ENCODE data around the gene STAT5B. TPM values are rescaled to one million over a fixed set of nuclear protein-coding genes. Genes with fewer than 3 reads are reported as not detected.
A peak's percentile ranks its signal among the peaks of the same experiment; 100 is the strongest.

Gene STAT5B
- total and polyA plus RNA-seq, 9 of the 15 experiments (the other 6 are each of a cell fraction or from before 2014, with no cell fraction given) = 20.8 to 176 (median 92.4) TPM

DNA sequence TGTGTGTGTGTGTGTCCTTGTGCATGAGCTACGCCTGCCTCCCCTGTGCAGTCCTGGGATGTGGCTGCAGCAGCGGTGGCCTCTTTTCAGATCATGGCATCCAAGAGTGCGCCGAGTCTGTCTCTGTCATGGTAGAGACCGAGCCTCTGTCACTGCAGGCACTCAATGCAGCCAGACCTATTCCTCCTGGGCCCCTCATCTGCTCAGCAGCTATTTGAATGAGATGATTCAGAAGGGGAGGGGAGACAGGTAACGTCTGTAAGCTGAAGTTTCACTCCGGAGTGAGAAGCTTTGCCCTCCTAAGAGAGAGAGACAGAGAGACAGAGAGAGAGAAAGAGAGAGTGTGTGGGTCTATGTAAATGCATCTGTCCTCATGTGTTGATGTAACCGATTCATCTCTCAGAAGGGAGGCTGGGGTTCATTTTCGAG lies 34.6 kb upstream of the STAT5B start (continued):
- TF ChIP-seq NR2C2 (CRISPR knock-in tag; IDR thresholded peaks at IDR 0.05) = no peak
- peak; percentile 4; the same call in 1 of the 2 replicates for TF ChIP-seq NR2C2 (tag; IDR thresholded peaks at IDR 0.05)
- TF ChIP-seq, protein P1, sequence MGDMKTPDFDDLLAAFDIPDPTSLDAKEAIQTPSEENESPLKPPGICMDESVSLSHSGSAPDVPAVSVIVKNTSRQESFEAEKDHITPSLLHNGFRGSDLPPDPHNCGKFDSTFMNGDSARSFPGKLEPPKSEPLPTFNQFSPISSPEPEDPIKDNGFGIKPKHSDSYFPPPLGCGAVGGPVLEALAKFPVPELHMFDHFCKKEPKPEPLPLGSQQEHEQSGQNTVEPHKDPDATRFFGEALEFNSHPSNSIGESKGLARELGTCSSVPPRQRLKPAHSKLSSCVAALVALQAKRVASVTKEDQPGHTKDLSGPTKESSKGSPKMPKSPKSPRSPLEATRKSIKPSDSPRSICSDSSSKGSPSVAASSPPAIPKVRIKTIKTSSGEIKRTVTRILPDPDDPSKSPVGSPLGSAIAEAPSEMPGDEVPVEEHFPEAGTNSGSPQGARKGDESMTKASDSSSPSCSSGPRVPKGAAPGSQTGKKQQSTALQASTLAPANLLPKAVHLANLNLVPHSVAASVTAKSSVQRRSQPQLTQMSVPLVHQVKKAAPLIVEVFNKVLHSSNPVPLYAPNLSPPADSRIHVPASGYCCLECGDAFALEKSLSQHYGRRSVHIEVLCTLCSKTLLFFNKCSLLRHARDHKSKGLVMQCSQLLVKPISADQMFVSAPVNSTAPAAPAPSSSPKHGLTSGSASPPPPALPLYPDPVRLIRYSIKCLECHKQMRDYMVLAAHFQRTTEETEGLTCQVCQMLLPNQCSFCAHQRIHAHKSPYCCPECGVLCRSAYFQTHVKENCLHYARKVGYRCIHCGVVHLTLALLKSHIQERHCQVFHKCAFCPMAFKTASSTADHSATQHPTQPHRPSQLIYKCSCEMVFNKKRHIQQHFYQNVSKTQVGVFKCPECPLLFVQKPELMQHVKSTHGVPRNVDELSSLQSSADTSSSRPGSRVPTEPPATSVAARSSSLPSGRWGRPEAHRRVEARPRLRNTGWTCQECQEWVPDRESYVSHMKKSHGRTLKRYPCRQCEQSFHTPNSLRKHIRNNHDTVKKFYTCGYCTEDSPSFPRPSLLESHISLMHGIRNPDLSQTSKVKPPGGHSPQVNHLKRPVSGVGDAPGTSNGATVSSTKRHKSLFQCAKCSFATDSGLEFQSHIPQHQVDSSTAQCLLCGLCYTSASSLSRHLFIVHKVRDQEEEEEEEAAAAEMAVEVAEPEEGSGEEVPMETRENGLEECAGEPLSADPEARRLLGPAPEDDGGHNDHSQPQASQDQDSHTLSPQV (IDR thresholded peaks at IDR 0.05) = peak; percentile 79
- TF ChIP-seq ZNF766 (CRISPR knock-in tag; conservative IDR thresholded peaks at IDR 0.05) = peak; percentile 43; the same call in 1 of the 2 replicates
- TF ChIP-seq, protein P2, sequence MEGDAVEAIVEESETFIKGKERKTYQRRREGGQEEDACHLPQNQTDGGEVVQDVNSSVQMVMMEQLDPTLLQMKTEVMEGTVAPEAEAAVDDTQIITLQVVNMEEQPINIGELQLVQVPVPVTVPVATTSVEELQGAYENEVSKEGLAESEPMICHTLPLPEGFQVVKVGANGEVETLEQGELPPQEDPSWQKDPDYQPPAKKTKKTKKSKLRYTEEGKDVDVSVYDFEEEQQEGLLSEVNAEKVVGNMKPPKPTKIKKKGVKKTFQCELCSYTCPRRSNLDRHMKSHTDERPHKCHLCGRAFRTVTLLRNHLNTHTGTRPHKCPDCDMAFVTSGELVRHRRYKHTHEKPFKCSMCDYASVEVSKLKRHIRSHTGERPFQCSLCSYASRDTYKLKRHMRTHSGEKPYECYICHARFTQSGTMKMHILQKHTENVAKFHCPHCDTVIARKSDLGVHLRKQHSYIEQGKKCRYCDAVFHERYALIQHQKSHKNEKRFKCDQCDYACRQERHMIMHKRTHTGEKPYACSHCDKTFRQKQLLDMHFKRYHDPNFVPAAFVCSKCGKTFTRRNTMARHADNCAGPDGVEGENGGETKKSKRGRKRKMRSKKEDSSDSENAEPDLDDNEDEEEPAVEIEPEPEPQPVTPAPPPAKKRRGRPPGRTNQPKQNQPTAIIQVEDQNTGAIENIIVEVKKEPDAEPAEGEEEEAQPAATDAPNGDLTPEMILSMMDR (IDR thresholded peaks at IDR 0.05 in 2 of 3, conservative IDR thresholded peaks at IDR 0.05 in 1 of 3; ENCODE audit: insufficient read depth in 2 of 3, low read depth in 1 of 3, low read length in 3 of 3) = 0 out of 6 replicates have a peak, but pooled peaks of 1 of the 3 experiments have one; percentile 36
- no peak for TF ChIP-seq HNRNPH1 (optimal IDR thresholded peaks at IDR 0.05; ENCODE audit: low read depth, low read length)
- 0 out of 2 replicates have a peak, but pooled peaks have one; percentile 17 for TF ChIP-seq ZNF77 (CRISPR knock-in tag; IDR thresholded peaks at IDR 0.05)
- peak; percentile 3 for TF ChIP-seq RBBP5 (IDR thresholded peaks at IDR 0.05; ENCODE audit: borderline replicate concordance, insufficient read depth, low read length, poor library complexity, severe bottlenecking)
- TF ChIP-seq ZNF740 (CRISPR knock-in tag; IDR thresholded peaks at IDR 0.05) = no peak
- TF ChIP-seq ZNF740 (tag; IDR thresholded peaks at IDR 0.05) = peak in 1 of 2 experiments; percentile 45; a peak in 1 of 4 replicates
- TF ChIP-seq L3MBTL2 (IDR thresholded peaks at IDR 0.05) = 0 out of 2 replicates have a peak, but pooled peaks have one; percentile 0
- TF ChIP-seq EGR1 (conservative IDR thresholded peaks at IDR 0.05) = no peak
- TF ChIP-seq, protein P3, sequence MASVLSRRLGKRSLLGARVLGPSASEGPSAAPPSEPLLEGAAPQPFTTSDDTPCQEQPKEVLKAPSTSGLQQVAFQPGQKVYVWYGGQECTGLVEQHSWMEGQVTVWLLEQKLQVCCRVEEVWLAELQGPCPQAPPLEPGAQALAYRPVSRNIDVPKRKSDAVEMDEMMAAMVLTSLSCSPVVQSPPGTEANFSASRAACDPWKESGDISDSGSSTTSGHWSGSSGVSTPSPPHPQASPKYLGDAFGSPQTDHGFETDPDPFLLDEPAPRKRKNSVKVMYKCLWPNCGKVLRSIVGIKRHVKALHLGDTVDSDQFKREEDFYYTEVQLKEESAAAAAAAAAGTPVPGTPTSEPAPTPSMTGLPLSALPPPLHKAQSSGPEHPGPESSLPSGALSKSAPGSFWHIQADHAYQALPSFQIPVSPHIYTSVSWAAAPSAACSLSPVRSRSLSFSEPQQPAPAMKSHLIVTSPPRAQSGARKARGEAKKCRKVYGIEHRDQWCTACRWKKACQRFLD (CRISPR knock-in tag; IDR thresholded peaks at IDR 0.05) = 0 out of 2 replicates have a peak, but pooled peaks have one; percentile 18
- peak; percentile 0; the same call in 1 of the 2 replicates for TF ChIP-seq ZNF311 (CRISPR knock-in tag; IDR thresholded peaks at IDR 0.05)

Measured in K562 (cell line).